Fibroblast of upper back skin (primary cell): Measurements from ENCODE around the gene DHX58.

Experiments used
- DNase-seq: peaks from one replicate; pipeline ENCODE4 v3.0.0-alpha.2; 2013

DHX58 gene

DNA sequence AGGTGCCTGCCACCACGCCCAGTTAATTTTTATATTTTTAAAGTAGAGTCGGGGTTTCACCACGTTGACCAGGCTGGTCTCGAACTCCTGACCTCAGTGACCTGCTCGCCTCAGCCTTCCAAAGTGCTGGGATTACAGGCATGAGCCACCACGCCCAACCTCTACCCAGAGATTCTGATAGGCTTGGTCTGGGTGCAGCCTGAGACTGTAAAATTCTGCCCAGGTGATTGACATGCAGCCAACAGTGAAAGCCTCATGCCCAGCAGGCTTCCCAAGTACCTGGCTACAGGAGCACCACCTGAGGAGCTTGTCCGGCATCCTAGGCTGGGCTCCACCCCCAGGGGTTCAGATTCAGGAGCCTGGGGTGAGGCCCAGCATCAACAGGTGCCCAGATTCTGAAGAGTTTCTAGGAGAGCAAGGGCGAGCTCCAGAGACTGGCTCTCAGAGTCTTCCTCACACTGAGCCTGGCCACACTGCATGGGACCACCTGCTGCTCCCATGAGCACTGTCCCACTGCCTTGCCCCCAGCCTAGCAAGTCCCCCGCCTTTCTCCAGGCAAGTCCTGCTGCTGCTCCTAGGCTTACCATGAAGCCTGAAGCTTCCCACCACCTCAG lies 30.9 kb downstream of the DHX58 start:
- DNase-seq = no peak

DNA sequence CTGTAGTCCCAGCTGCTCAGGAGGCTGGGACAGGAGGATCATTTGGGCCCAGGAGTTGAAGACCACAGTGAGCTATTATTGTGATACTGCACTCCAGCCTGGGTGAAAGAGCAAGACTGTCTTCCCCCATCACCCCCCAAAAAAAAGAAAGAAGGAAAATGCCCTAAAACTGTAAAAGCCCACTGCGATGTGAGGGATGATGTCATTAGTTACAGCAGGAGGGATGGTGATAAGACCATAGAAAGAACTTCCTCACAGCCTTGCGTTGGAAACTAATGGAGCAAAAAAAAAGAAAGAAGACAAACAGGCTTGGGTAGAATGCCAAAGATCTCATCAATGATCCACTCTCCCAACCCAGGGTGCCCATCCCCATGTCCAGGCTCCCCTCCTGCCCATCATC lies 33.0 kb downstream of the DHX58 start:
- no peak for DNase-seq

- DNase-seq = no peak
Measured at GRCh38 chr17:42078396-42079043, 34.0 kb downstream of the DHX58 start.

- DNase-seq = no peak
Measured at GRCh38 chr17:42077755-42078154, 34.8 kb downstream of the DHX58 start.

DNA sequence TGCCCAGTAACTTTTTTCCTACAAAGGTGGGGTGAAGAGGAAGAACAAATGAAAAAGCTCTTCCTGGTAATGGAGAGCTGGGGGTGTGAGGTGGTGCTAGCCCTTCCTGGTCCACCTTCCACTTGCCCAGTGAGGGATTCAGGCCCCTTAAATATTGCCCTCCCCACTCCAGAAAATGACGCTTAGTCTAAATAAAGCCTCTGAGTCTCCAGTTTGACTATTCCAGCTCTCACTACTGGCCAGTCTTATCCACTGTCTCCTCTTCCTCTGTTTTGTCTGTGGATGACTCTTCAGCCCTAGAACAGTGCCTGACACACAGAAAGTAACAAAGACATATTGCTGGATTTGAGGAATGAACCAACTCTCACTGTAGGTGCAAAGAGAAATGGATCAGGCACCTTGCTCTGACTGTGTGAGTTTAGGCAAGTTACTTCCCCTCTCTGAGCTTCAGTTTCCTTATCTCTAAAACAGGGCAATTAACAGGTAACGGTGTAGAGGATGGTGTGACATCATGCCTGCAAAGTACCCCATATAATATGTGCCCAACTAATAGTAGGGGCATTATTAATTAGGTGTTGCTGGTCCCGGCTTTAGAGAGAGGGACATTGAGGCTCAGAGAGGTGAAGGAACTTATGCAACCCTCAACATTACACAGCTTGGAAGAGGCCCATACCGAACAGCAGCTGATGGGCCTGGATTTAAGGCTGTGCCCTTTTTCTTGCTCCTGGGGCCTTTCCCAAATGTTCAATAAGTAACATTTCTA lies 35.5 kb downstream of the DHX58 start:
- no peak for DNase-seq

DNA sequence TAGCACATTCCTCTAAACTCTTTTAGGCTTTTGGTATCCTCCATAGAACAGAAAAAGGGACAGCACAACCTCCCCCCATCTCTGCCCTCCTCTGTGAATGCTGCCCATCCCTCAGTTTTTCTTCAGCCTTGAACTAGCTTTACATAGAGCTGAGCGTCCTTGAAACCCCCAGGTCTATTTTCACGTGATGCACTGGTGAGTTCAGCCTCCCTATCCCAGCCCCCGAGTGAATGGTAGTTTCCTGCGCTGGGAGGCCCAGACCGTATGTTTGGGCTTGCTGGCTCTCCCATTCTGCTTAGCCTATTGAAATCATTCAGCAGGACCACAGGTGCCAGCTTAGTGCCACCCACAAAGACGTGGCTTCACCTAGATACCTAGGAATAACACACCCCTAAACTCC lies 36.7 kb downstream of the DHX58 start:
- DNase-seq = no peak

GRCh38 chr17:42072323-42073187 lies 40.0 kb downstream of the DHX58 start:
- DNase-seq = no peak

- DNase-seq = no peak
Measured at GRCh38 chr17:42071810-42072209, 40.7 kb downstream of the DHX58 start.

- no peak for DNase-seq
Measured at GRCh38 chr17:42068979-42069378, 43.5 kb downstream of the DHX58 start.

GRCh38 chr17:42067371-42068091 lies 45.0 kb downstream of the DHX58 start:
- DNase-seq = peak; percentile 31

DNA sequence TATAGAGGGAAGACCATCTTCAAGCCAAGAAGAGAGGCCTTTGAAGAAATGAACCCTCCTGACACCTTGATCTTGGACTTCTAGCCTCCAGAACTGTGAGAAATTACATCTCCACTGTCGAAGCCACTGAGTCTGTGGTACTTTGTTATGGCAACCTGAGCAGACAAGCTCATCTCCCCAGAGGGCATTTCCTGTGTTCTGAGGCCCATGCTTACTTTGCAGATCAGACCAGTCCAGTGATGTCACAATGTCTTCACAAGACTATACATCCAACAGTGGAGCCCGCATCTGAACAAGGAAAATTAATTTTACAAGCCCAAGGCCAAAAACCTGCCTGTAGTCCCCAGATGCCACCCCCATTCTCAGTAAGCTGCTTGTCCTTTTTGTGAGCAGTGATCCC lies 47.3 kb downstream of the DHX58 start:
- no peak for DNase-seq

DNA sequence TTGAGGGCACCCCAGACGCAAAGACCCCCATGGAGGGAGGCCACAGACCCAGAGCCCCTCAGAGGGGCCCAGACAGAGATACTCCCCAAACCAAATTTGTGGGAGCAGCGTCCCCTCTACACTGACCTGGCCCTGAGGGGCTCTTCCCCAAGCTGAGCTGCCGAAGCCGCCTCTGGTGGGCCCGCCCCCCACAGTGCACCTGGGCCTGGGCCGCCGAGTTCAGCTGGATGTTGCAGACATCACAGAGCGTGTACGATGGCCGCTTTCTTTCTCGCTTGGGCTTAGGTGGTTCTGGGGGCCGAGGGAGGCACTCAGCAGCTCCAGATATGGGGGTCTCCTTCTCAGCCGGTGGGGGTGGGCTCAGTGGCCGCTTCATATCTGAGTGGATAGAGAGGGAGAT lies 49.8 kb downstream of the DHX58 start:
- no peak for DNase-seq

DNA sequence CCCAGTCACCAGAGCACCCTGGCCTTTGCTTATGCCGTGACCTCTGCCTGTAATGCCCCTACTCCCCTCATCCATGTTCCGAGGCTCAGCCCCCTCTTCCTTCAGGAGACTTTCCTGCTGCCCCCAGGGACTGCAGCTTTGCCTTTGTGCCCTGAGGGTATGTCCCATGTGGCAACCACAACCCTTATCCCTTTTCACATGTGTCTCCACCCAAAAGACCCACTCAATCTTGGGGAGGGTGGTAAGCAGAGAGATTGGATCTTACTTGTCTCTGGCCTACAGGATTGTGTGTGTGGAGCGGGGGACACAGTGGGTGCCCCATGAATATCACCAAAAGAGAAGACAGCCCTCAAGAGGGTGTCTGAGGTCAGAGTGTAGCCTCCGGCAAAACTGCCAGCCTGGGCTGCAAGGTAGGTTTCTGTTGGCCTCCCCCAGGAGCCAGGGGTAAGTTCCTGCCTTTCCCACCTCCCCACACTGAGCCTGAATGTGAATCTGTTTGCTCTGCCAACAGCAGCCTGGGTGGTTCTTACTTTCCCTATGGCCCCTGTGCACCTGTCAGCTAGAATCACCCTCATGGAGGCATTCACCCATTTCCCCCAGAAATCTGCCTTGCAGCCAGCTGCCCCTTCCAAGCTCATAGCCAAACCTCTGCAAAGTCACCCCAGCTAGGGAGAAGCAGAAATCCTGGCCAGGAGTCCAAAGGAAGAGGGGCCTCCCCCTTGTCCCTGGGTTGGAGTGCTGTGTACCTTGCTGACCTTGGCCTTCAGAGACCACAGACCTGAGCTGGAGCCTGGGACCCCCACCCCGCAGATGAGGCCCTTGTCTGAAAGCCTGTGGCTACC lies 50.6 kb downstream of the DHX58 start:
- DNase-seq = no peak

DNA sequence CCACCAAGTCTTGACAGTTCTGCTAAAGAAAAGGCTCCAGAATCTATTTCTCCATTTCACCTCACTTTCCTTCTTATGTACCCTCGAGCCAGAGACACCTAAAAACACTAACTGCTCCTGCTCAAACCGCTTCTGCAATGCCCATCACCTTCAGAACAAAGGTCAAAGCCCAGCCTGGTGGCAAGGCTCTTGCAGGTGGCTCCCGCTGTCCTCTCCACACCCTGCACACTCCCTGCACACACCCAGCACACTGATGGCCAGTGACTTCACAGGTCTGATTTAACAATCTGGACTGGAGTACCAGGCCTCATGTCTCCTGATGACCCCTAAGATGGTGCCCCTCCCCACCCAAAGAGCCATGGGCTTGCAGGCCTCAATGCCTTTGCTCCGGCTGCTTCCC lies 52.3 kb downstream of the DHX58 start:
- no peak for DNase-seq

GRCh38 chr17:42059815-42060214 lies 52.7 kb downstream of the DHX58 start:
- DNase-seq = no peak

DNA sequence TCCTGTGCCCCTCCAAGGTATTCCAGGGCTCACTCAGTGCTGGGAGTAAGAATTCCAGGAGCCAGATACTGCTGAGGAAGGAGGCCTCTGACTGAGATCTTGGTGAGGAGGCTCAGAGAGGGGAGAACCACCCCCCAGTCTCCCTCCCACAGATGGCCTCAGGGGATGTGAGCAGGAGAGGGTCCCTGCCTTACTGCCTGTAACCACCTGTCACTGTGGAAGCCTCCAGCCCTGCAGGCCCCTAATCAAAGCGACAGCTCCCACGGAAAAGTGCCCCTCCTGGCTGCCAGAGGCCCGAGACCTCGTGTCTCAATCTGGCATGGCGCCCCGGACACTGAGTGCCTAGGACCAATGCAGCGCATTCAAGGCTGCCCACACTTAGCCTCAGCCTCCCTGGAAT lies 54.5 kb downstream of the DHX58 start:
- no peak for DNase-seq

- no peak for DNase-seq
Measured at GRCh38 chr17:42056635-42057034, 55.9 kb downstream of the DHX58 start.

DNA sequence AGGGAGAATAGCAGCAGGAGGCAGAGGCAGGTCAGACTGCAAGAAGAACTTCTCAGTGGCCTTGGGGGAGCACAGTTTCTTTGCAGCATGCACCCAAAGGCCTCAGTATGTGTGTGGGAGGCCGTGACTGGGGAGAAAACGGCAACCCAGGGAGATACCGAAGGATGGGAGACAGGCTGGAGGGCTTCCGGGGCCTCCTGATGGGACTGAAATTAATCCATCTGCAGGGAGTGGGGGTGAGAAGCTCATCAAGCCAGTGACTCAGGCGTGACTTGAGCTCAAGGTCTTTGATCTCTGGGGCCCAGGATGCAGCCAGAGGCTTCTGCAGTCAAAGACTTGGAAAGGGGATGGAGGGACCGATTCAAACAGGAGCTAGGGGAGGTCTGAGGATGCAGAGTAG lies 57.0 kb downstream of the DHX58 start:
- no peak for DNase-seq

GRCh38 chr17:42055027-42055426 lies 57.5 kb downstream of the DHX58 start:
- no peak for DNase-seq

GRCh38 chr17:42053731-42054500 lies 58.6 kb downstream of the DHX58 start:
- DNase-seq = no peak

DNA sequence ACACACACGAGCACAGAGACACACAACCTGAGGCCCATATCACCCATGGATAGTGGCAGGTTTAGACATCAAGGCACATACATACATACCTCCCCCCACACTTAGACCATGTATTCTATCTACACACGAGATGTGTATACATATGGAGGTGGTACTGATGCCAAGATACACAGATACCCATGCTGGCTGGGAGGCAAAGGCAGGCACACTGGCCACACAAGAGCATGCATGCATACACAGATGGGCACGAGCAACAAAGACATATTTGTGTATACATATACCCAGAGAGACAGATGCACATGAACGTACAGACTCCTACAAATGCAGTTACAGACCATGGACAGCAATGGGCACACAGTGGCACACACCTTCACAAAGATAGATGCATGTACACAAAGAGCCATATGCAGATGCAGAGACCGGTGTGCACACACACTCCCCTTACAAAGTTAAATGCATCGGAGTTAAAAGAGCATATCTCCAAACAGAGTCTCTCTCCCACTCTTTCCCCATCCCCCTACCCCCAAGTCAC lies 60.1 kb downstream of the DHX58 start:
- no peak for DNase-seq
